Jurkat, Clone E6-1 (cell line): ENCODE data around the gene DIABLO.
"Not testable (repeated sequence)": the region's sequence is repeated elsewhere in the genome, so short reads cannot be mapped to it uniquely, and the experiment has no call there.

Source experiments
- DNase-seq: peaks from one replicate; pipeline ENCODE4 v3.0.0-alpha.2; 2011; ENCODE audit warnings: low read depth, low spot score
- H3K4me3 ChIP-seq: 2 replicates; pipeline ENCODE4 v1.5.1; 2011; ENCODE audit warnings: mild to moderate bottlenecking, low read length, control low read depth, moderate library complexity

The DIABLO gene

GRCh38 chr12:122226366-122227125 is 694 bp upstream of the DIABLO start:
- no peak for DNase-seq
- peak overlapping the region; percentile 46 for H3K4me3 ChIP-seq

DNA sequence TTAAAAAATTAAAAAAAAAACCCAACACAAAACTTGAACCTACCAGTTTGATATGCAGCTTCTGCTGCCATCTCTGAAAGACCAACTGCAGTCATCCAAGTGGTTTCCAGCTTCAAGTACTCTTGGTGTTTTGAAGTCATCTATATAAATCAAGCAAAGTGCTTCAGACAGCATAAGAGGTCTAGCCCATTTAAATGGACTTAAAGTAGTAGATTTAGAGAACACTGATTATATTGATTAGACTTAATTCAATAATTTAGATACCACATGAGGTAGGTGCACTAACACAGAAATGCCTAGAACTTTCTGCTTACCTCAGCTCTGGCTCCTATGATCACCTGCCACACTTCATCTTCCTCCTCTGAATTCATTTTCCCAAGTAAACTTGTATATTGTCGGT is 9.4 kb downstream of the DIABLO start:
- H3K4me3 ChIP-seq, result no peak overlapping the region
- DNase-seq, result no peak

DNA sequence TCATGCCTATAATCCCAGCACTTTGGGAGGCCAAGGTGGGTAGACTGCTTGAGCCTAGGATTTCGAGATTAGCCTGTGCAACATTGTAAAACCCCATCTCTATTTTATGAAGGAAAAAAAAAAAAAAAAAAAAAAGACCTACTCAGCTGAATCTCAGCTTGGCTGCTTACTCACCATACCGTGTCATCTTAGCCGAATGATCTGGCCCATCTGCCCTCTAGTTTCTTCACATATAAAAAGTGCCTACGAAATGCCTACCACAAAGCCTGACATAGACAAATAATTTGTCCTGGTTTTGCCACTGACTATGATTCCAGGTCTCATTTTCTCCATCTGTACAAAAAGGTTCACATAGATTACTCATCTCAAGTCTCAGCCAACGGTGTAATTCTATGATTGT is 10.1 kb downstream of the DIABLO start:
- DNase-seq, result no peak
- no peak overlapping the region for H3K4me3 ChIP-seq

- H3K4me3 ChIP-seq, result no peak overlapping the region
- DNase-seq, result no peak
Measured at GRCh38 chr12:122208073-122208820, 17.6 kb downstream of the DIABLO start.

- no peak overlapping the region for H3K4me3 ChIP-seq
- no peak for DNase-seq
Measured at GRCh38 chr12:122207391-122207790, 18.5 kb downstream of the DIABLO start.

- DNase-seq, result no peak
Measured at GRCh38 chr12:122206976-122207375, 18.9 kb downstream of the DIABLO start.

DNA sequence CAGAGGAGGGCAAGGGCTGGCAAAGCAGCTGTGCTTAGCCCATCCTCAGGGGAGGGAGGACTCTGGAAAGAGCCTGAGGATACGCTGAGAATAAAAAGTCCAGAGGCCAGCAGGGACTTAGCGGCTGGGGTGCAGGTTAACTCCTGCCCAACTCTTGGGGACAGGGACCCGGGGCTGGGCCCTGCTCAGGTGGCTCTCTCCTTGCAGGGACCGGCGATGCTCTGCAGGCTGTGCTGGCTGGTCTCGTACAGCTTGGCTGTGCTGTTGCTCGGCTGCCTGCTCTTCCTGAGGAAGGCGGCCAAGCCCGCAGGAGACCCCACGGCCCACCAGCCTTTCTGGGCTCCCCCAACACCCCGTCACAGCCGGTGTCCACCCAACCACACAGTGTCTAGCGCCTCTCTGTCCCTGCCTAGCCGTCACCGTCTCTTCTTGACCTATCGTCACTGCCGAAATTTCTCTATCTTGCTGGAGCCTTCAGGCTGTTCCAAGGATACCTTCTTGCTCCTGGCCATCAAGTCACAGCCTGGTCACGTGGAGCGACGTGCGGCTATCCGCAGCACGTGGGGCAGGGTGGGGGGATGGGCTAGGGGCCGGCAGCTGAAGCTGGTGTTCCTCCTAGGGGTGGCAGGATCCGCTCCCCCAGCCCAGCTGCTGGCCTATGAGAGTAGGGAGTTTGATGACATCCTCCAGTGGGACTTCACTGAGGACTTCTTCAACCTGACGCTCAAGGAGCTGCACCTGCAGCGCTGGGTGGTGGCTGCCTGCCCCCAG is 19.6 kb downstream of the DIABLO start:
- no peak for DNase-seq
- no peak overlapping the region for H3K4me3 ChIP-seq

More at GRCh38 chr12:122206976-122207375, 18.9 kb downstream of the DIABLO start:
- H3K4me3 ChIP-seq, result no peak overlapping the region

DNA sequence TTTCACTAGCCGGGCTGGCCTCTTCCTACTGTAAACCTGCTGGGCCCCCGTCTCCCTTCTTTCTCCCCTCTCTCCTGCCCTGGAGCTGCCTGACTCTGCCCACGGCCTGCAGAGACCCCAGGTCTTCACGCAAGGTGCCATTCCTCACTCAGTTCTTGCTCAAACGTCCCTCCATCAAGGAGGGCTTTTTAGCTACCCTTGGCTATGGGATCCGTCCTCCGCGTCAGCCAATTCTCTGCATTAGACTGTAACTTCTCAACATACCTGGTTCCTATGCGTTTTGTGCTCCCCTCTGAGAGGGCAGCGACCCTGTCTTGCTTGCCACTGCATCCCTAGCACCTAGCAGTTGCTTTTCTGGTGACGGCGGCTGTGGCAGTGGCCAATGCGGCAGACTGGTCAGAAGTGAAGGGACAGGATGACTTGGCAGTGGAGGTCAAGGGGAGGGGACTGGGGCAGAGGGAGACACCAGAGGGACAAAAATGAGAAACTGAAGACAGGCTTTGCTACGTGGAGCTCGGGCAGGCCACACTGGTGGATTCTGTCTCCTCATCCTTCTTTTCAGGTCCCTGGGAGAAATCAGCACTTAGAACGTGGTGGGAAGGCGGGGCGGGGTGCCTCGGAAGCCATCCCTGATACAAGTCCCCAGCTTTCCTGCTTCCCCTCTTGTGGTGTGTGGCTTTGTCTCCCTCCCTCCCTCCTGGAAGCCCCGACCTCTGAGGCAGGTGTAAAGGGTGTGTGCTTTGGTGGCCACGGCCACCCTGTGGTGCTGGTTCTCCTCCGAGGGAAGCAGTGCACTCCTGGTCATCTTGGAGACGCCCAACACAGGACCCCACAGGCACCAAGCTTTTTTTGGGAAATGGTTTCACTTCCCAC is 20.6 kb downstream of the DIABLO start:
- H3K4me3 ChIP-seq, result no peak overlapping the region
- DNase-seq, result no peak

GRCh38 chr12:122204167-122205052 is 21.4 kb downstream of the DIABLO start:
- no peak overlapping the region for H3K4me3 ChIP-seq
- no peak for DNase-seq

DNA sequence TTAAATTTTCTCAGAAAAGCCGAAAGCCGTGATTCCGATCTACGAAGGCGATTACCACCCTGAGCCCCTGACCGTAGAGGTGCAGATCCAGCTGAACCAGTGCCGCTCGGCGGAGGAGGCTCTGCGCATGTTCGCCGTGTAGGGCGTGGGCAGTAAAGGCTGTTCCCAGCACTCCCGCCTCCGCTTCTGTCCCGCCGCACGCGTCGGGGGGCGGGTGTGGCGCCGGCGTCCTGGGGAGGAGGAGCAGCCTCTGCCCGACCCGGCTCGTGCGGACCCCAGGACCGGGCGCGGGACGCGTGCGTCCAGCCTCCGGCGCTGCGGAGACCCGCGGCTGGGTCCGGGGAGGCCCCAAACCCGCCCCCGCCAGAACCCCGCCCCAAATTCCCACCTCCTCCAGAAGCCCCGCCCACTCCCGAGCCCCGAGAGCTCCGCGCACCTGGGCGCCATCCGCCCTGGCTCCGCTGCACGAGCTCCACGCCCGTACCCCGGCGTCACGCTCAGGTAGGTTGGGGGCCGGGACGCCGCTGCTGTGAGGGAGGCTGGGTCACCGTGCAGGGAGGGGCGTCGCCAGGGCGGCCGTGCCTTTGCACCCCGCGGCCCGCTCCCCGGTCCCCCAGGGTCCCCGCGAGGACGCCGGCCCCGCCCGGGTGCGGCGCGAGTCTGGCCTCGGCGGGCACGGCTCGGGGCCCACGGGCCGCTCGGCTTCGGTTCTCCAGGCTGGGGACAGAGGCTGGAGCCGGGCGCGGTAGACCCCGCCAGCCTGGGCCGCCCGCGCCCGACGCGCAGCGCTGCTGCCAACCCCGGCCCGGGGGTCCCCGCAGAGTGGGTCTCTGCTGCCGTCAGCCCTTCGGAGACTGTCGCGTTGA is 22.3 kb downstream of the DIABLO start, which contains the start of gene B3GNT4:
Gene B3GNT4, plus strand, starts transcription at position 409 of the 866 bp plus-strand sequence. CDS start 910 bp downstream, outside the sequence.
- DNase-seq, result no peak
- H3K4me3 ChIP-seq, result peak within 1 kb of the TSS; percentile 49

DNA sequence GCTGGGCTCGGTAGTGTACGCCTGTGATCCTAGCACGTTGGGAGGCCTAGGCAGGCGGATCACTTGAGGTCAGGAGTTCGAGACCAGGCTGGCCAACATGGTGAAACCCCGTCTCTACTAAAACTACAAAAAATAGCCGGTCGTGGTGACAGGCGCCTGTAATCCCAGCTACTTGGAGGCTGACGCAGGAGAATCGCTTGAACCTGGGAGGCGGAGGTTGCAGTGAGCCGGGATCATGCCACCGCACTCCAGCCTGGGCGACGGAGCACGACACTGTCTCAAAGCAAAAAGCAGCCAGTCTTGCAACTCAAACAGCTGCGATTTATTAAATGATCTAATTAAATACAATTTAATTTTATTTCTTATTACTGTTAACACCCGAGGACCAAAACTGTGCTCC is 23.0 kb downstream of the DIABLO start:
- not testable (repeated sequence) for DNase-seq
- H3K4me3 ChIP-seq, result peak overlapping the region; percentile 49

DNA sequence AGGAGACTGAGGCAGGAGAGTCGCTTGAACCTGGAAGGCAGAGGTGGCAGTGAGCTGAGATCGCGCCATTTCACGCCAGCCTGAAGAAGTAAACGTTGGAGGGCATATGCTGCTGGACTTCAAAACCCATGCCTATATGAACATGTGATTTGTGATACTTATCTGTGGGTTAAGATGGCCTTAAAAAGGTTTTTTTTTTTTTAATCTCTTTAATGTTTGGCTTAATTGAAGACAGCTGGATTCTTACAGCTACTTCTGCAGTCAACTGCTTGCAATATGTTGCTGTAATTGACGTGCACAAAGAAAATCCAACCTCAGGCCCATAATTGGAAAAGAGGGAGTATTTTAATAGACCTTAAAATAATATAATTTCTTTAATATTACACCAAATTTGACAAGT is 23.8 kb downstream of the DIABLO start:
- no peak for DNase-seq

GRCh38 chr12:122201381-122201780 is 24.5 kb downstream of the DIABLO start:
- DNase-seq, result no peak
- H3K4me3 ChIP-seq, result no peak overlapping the region

More for the DNA sequence above, 23.8 kb downstream of the DIABLO start:
- H3K4me3 ChIP-seq, result no peak overlapping the region

GRCh38 chr12:122200541-122201175 is 25.2 kb downstream of the DIABLO start:
- H3K4me3 ChIP-seq, result no peak overlapping the region
- DNase-seq, result no peak

GRCh38 chr12:122199484-122200355 is 26.1 kb downstream of the DIABLO start:
- no peak for DNase-seq
- no peak overlapping the region for H3K4me3 ChIP-seq

DNA sequence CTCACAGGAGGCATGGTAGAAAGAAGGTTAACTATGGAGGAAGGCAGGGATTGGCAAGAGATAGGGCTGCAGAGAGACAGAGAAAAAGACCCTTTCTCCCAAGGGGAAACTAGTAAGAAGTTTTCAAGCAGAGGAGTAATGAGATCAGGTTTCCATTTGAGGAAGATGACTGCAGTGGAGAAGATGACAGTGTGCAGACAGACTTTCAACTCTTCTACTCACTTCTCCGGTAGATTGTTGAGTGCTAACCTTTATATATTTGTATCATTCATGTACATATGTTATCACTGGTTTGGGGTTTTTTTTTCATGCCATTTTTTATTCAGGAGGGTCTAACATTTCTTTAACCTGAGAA is 28.3 kb downstream of the DIABLO start:
- DNase-seq, result no peak
- H3K4me3 ChIP-seq, result no peak overlapping the region
